Thyroid gland (tissue), 4 donors: ENCODE measurements around the gene MAD2L1.

Experiments
- POLR2A ChIP-seq, 2 donors: fragments of 450-650 bp; IDR thresholded peaks; one replicate each; pipeline ENCODE4 v1.6.1; 2017; ENCODE audit warnings: antibody characterized with exemption in 2 of 2, mild to moderate bottlenecking in 2 of 2, moderate library complexity in 1 of 2
- TF ChIP-seq, protein P1 (sequence below), 6 experiments: fragments of 200-600 bp in 3 of 6; fragments of 450-650 bp in 3 of 6; sonication (generic) in 3 of 6; IDR thresholded peaks; one replicate each; pipeline ENCODE4 v1.5.1; 2016 to 2019; ENCODE audit warnings: antibody characterized with exemption in 6 of 6, mild to moderate bottlenecking in 2 of 6, inconsistent platforms in 1 of 6, moderate library complexity in 1 of 6

DNA sequence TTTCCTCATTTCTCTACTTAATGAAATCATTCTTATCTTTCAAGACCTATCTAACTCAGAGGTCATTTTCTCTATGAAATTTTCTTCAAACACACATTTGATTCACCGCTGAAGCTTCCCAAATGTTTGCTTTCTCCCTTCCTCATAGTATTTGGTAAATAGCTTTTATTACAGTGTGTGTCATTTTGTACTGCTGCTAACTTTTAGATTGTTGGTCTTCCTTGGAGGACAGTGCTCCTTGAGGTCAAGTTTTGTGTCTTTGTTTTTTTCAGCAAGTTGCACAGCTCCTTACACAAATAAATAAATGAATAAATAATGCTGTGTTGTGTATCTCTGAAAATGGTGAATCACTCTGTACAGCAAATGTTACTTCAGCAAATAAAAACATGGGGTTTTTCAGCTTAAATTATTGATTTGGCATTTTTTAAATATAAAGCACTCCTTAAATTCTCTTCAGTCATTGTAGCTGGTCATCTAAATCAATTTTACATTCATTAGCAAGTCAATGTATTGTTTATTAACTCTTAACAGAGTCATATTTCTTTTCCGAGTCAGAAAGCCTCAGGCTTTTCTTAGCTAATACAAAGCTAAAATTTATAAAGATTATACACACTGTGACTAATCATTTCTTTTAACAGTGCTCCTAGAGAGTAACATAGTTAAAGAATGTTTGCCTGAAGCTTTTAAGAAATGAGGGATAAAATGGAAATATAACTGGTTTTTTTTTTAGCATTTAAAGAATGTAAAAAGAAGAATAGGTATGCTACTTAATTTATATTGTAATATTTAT is 30.1 kb upstream of the MAD2L1 start:
- TF ChIP-seq, protein P1, sequence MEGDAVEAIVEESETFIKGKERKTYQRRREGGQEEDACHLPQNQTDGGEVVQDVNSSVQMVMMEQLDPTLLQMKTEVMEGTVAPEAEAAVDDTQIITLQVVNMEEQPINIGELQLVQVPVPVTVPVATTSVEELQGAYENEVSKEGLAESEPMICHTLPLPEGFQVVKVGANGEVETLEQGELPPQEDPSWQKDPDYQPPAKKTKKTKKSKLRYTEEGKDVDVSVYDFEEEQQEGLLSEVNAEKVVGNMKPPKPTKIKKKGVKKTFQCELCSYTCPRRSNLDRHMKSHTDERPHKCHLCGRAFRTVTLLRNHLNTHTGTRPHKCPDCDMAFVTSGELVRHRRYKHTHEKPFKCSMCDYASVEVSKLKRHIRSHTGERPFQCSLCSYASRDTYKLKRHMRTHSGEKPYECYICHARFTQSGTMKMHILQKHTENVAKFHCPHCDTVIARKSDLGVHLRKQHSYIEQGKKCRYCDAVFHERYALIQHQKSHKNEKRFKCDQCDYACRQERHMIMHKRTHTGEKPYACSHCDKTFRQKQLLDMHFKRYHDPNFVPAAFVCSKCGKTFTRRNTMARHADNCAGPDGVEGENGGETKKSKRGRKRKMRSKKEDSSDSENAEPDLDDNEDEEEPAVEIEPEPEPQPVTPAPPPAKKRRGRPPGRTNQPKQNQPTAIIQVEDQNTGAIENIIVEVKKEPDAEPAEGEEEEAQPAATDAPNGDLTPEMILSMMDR (IDR thresholded peaks at IDR 0.05), result no peak
- TF ChIP-seq POLR2A (IDR thresholded peaks at IDR 0.05), result no peak
